Bronchial smooth muscle cell (primary cell): ENCODE data around the gene SRSF7. TPM values are rescaled to one million over a fixed set of nuclear protein-coding genes. Genes with fewer than 3 reads are reported as not detected.

Experiments used
- total RNA-seq: library from RNA; depleted of rRNA; stranded (reverse); fragments of >200 nt; gene quantifications from 2 replicates; pipeline ENCODE4 v1.2.1, GENCODE V29; 2014

Gene SRSF7
- total RNA-seq: 93.9 and 147 TPM in 2 replicates

DNA sequence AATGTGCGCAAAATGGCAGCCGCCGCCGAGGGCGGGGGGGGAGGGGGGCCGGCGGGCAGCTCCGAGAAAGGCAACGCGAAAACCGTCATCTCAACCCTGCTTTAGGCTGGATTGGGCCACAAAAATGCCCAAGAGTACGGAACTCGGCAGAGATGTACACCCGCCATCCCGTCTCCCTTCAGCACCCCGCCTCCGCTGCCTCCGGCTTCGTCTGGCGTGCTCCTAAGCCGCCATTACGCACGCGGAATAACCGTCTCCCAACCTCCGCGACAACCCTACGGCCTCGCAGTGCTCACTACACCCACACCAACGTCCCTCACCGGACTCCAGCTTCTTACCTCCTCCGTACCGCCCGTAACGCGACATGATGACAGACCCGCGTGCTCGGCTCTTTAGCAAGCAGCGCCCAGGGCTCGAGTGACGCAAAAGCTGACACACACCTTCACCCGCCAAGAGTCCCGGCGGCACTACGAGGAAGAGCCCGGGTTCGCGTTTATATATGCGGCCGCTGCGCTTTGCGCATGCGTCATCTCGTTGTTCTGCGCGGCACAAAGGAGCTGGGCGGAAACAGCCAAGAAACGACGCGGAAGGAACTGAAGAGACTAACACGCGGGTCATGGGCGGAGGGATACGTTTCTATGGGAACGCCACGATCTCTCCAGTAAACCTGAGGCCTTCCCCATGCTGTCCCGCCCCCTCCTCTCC is at the start of gene SRSF7:
Gene SRSF7, minus strand, starts transcription at position 471 of the 705 bp plus-strand sequence. Its CDS starts 105 bp downstream, at position 366.

Other genes starting within 250 kb of the SRSF7 start
- 27.0 and 37.5 TPM in 2 replicates for gene HNRNPLL, start 148.4 kb downstream of the SRSF7 start, total RNA-seq
- gene GALM, start 85.2 kb downstream of the SRSF7 start, total RNA-seq: 40.5 and 57.5 TPM in 2 replicates
- gene GEMIN6, start 26.8 kb upstream of the SRSF7 start, total RNA-seq: 9.1 TPM in 2 replicates
- gene DHX57, start 124.6 kb upstream of the SRSF7 start, total RNA-seq: 19.7 and 21.8 TPM in 2 replicates
- 22.2 and 22.4 TPM in 2 replicates for gene MORN2, start 124.6 kb upstream of the SRSF7 start, total RNA-seq
- gene ARHGEF33, start 138.5 kb upstream of the SRSF7 start, total RNA-seq: 0.43 and 0.47 TPM in 2 replicates